ENCODE data around the gene SLC25A43.

The SLC25A43 gene

DNA sequence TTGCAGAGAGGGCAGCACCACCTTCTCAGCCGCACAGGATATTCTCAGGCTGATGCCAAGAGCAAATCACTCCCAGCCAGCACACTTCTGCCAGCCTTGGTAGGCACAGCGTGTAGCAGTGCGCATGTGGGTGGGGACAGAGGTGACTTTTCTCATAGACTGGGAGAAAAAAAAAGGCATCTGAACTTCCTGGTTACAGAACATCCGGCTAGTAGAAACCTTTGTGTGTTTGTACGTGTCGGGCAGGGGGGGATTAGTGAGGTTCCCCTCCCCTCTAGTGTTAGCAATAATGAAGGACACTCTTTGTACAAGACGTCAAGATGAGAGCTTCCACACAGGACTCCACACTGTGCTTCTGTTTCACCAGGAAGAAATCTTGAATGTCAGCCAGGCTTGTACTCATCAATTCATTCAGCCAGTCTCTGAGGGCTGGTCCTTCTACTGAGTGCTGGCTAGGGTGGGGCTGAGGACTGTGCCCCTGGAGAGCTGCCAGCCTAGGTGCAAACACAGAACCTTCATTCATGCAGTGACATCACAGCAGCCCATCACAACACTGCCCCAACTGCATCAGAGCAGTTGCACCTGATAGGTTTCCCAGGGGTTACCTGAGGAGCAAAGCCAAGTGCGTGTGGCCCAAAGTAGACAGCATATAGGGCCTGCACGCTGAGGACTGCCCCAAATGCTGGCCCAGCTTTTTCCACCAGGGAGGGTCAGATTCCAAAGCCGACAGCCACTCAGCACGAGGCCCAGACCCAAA lies 103.8 kb downstream of the SLC25A43 start:
- Histone ChIP-seq H3K4me3 (ENCODE audit: low read depth in 1 of 2, low read length in 2 of 2) (no peak overlapping the region), H3K9me3 (ENCODE audit: control insufficient read depth in 1 of 2, low read length in 2 of 2) (no peaks in the 10 kb centered on the region), H3K27ac (ENCODE audit: low read length) (peak overlapping the region; percentile 69), H3K36me3 (ENCODE audit: control insufficient read depth in 1 of 2, insufficient read depth in 2 of 2, low read length in 2 of 2) (no peaks in the 10 kb centered on the region), H3K27me3 (ENCODE audit: low read depth, low read length) (no peaks in the 10 kb centered on the region), H3K4me1 (ENCODE audit: control insufficient read depth in 1 of 2, insufficient read depth in 2 of 2, low read length in 2 of 2) (peaks cover 0 to 7% of the 10 kb centered on the region in 2 donors)

DNA sequence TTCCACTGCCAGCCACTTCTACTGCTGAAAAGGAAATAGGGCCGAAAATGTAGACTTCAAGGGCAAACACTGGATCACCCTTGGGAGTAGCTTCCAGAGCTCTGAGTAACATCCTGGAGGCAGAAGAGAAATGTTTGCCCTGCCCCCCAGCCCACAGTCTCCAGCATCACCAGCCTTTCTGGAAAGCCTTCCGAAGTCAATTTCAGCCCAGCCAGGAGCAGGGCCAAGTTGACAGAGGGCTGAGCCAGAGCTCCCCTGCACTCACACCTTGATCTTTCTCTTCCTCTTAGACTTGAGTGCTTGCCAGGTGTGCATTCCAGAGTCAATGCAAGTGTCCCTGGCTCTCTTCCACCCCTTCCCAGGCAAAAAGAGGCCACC lies 104.3 kb downstream of the SLC25A43 start:
- peak overlapping the region; percentile 69 for H3K27ac ChIP-seq (ENCODE audit: low read length)
- no peaks in the 10 kb centered on the region for H3K9me3 ChIP-seq (ENCODE audit: control insufficient read depth in 1 of 2, low read length in 2 of 2)
- H3K4me3 ChIP-seq (ENCODE audit: low read depth in 1 of 2, low read length in 2 of 2) = no peak overlapping the region
- no peaks in the 10 kb centered on the region for H3K27me3 ChIP-seq (ENCODE audit: low read depth, low read length)
- peaks cover 0 to 7% of the 10 kb centered on the region in 2 donors for H3K4me1 ChIP-seq (ENCODE audit: control insufficient read depth in 1 of 2, insufficient read depth in 2 of 2, low read length in 2 of 2)
- no peaks in the 10 kb centered on the region for H3K36me3 ChIP-seq (ENCODE audit: control insufficient read depth in 1 of 2, insufficient read depth in 2 of 2, low read length in 2 of 2)

Data from muscle layer of duodenum (tissue), 2 donors.